Urothelium cell line (cell line): ENCODE results near the gene HPCAL1.

Source experiments
- DNase-seq: peaks from one replicate; pipeline ENCODE4 v3.0.0; 2011; ENCODE audit warnings: low spot score, mixed read lengths
- FAIRE-seq: peaks from 2 replicates; lab custom pipeline; 2011; peaks lifted over from hg19 to GRCh38; lab: Jason Lieb, UNC

Gene HPCAL1

GRCh38 chr2:10382354-10383061 lies 79.8 kb downstream of the HPCAL1 start:
- FAIRE-seq = no peak
- no peak for DNase-seq

- DNase-seq (no peak), FAIRE-seq (no peak)
Measured at GRCh38 chr2:10383960-10384734, 81.4 kb downstream of the HPCAL1 start.

- no peak for DNase-seq
- no peak for FAIRE-seq
Measured at GRCh38 chr2:10385501-10385900, 82.8 kb downstream of the HPCAL1 start.

GRCh38 chr2:10385933-10386773 lies 83.4 kb downstream of the HPCAL1 start:
- peak; percentile 17 for FAIRE-seq

GRCh38 chr2:10387033-10387432 lies 84.3 kb downstream of the HPCAL1 start:
- DNase-seq (no peak), FAIRE-seq (no peak)

More at GRCh38 chr2:10385933-10386773, 83.4 kb downstream of the HPCAL1 start:
- DNase-seq = peak; percentile 73

GRCh38 chr2:10388954-10389560 lies 86.4 kb downstream of the HPCAL1 start:
- DNase-seq = no peak
- no peak for FAIRE-seq

GRCh38 chr2:10389573-10389972 lies 86.9 kb downstream of the HPCAL1 start:
- peak; percentile 30 for FAIRE-seq
- DNase-seq = no peak

- no peak for DNase-seq
- no peak for FAIRE-seq
Measured at GRCh38 chr2:10390369-10390801, 87.7 kb downstream of the HPCAL1 start.

- DNase-seq (no peak), FAIRE-seq (no peak)
Measured at GRCh38 chr2:10392100-10392499, 89.4 kb downstream of the HPCAL1 start.

GRCh38 chr2:10392548-10392947 lies 89.8 kb downstream of the HPCAL1 start:
- DNase-seq (no peak), FAIRE-seq (no peak)

GRCh38 chr2:10392951-10393639 lies 90.4 kb downstream of the HPCAL1 start:
- DNase-seq (no peak), FAIRE-seq (no peak)

GRCh38 chr2:10393640-10393982 lies 90.9 kb downstream of the HPCAL1 start:
- no peak for FAIRE-seq

GRCh38 chr2:10395893-10396292 lies 93.2 kb downstream of the HPCAL1 start:
- DNase-seq (no peak), FAIRE-seq (no peak)

More at GRCh38 chr2:10393640-10393982, 90.9 kb downstream of the HPCAL1 start:
- no peak for DNase-seq

GRCh38 chr2:10396464-10396863 lies 93.8 kb downstream of the HPCAL1 start:
- no peak for FAIRE-seq

GRCh38 chr2:10397297-10397875 lies 94.7 kb downstream of the HPCAL1 start:
- no peak for DNase-seq
- no peak for FAIRE-seq

More at GRCh38 chr2:10396464-10396863, 93.8 kb downstream of the HPCAL1 start:
- DNase-seq = no peak

- DNase-seq (no peak), FAIRE-seq (no peak)
Measured at GRCh38 chr2:10397878-10398277, 95.2 kb downstream of the HPCAL1 start.

- FAIRE-seq (no peak), DNase-seq (no peak)
Measured at GRCh38 chr2:10398496-10398895, 95.8 kb downstream of the HPCAL1 start.

- peak; percentile 62 for FAIRE-seq
- DNase-seq = no peak
Measured at GRCh38 chr2:10399358-10399757, 96.7 kb downstream of the HPCAL1 start.

- FAIRE-seq = peak; percentile 74
- no peak for DNase-seq
Measured at GRCh38 chr2:10400002-10400401, 97.3 kb downstream of the HPCAL1 start.

GRCh38 chr2:10400568-10400977 lies 97.9 kb downstream of the HPCAL1 start:
- FAIRE-seq (peak; percentile 95), DNase-seq (no peak)
